ENCODE results near the gene SMPD2.

The SMPD2 gene

DNA sequence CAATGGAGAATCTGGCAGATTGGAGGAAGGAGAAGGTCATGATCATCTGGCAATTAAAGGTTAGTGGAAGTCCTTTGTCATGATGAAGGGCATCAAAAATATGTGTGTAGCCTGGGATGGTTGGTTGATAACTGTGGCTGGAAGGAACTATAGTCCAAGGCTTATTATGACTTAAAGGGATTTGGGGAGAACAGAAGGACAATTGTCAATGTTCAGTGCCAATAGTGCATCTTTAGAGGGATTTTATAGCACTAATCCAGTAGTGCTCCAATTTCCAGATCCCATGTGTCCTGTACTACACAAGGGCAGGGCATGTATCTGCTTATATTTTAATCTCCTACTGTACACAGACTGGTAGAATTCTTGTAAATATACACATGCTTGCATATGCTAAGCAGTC lies 47.5 kb downstream of the SMPD2 start:
- no peak for DNase-seq

- DNase-seq, result no peak
Measured at GRCh38 chr6:109490713-109491112, 50.2 kb downstream of the SMPD2 start.

DNA sequence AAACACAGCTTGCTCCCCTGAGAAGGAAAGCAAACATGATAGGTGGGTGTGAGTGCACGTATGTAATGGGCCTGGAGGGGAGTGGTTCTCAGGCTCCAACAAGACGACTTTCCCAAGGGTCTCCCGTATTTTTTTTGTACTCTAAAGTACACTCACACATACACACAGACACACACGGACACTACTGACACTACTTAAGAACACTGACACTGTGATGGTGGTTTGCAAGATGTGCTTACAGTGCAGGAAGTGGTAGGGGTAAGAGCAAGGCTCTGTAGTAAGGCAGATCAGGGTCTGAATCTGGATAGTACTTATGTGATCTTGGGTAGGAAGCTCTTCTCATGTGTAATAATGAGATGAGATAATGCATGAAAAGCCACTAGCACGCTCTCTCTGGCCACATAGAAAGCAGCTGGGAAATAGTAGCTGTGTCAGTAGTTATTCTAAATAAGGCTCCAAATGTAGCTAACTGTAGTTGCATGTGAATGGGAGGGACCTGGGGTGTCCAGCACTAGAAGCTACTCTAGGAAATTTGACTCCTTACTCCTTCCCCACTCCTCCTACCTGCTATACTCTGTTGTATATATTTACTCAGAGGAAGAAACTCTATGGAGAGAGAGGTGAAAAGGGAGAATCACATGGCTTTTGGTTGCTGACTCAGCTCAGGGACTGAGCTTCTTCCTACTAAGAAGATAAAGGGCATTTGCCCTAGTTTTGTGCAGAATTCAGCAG lies 50.8 kb downstream of the SMPD2 start:
- DNase-seq, result no peak
